ENCODE results near the gene RTCA. TPM values are rescaled to one million over a fixed set of nuclear protein-coding genes. Genes with fewer than 3 reads are reported as not detected.

The RTCA gene
- total RNA-seq = 10 to 100 TPM; 27.9 to 33.5 (median 30.7) TPM

GRCh38 chr1:100265931-100266740, at the start of gene RTCA:
Gene RTCA (plus strand): TSS chr1:100266216. CDS start chr1:100266376, 160 bp downstream.
- no peak for TF ChIP-seq CTCF (IDR thresholded peaks at IDR 0.05; ENCODE audit: low read depth)

GRCh38 chr1:100217834-100218233, 48.2 kb upstream of the RTCA start:
- no peak for TF ChIP-seq CTCF (IDR thresholded peaks at IDR 0.05; ENCODE audit: low read depth)

- TF ChIP-seq CTCF (IDR thresholded peaks at IDR 0.05; ENCODE audit: low read depth) = no peak
Measured at GRCh38 chr1:100219457-100219856, 46.6 kb upstream of the RTCA start.

GRCh38 chr1:100219883-100220282, 46.1 kb upstream of the RTCA start:
- TF ChIP-seq CTCF (IDR thresholded peaks at IDR 0.05; ENCODE audit: low read depth) = no peak

- no peak for TF ChIP-seq CTCF (IDR thresholded peaks at IDR 0.05; ENCODE audit: low read depth)
Measured at GRCh38 chr1:100222428-100222827, 43.6 kb upstream of the RTCA start.

- TF ChIP-seq CTCF (IDR thresholded peaks at IDR 0.05; ENCODE audit: low read depth) = no peak
Measured at GRCh38 chr1:100229681-100230443, 36.2 kb upstream of the RTCA start.

GRCh38 chr1:100230765-100231164, 35.3 kb upstream of the RTCA start:
- TF ChIP-seq CTCF (IDR thresholded peaks at IDR 0.05; ENCODE audit: low read depth) = no peak

Data from subcutaneous adipose tissue (tissue), 4 donors.